LNCAP (cell line): ENCODE data around the gene CBX1.

Experiments used
- CTCF ChIP-seq: fragments of 450-650 bp; IDR thresholded peaks from 2 replicates; pipeline ENCODE4 v1.5.1; 2017; ENCODE audit warnings: mild to moderate bottlenecking

The CBX1 gene

GRCh38 chr17:48066192-48066591 is 35.1 kb downstream of the CBX1 start:
- TF ChIP-seq CTCF: no peak

DNA sequence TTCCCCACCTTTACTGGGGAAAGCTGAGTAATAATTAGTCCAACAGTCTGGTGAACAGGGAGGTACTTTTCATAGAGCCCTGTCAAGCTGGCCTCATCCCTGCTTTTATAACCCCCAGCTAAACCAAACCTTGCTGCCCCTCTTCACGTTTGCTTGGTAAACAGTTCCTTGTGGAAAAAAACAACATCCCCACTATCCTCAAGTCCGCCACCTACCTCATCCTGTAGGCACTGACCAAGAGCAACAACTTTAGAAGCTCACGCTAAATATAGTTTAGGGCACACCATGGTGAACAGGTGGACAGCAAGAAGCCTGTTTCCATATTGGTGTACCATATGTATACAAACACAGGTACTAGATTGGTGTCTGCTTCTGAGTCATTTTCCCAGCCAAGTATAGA is 36.6 kb downstream of the CBX1 start:
- no peak for TF ChIP-seq CTCF

DNA sequence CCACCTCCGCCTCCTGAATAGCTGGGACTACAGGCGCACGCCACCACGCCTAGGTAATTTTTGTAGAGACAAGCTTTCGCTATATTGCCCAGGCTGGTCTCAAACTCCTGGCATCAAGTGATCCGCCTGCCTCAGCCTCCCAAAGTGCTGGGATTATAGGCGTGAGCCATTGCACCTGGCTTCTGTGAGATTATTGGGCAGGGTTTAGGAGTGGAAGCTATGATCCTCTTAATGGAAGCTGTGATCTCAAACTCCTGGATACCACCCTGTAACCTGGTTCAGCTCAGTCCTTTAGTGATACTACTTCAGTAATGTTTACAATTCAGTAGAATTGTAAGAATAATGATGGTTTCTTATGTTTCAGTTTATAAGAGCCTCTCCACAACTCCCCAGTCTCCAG is 39.0 kb downstream of the CBX1 start:
- no peak for TF ChIP-seq CTCF

DNA sequence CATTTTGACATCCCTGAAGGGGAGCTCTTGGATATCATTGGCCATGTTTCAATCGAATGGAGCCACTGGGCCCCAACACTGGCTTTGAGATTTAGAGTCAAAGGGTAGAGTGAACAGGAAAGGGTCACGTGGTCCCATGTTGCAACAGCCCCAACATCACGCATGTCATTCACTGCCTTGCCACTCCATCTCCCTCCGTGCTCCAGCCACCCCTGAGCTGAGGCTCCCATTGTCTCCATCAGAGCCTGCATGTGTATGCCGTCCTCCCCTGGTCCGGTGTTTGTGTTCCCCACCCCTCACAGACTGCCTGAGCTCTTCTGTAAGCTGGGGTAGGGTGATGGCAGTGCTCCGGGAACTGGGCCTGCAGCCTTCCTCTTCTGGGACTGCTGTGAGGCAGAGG is 41.0 kb downstream of the CBX1 start:
- TF ChIP-seq CTCF: no peak

DNA sequence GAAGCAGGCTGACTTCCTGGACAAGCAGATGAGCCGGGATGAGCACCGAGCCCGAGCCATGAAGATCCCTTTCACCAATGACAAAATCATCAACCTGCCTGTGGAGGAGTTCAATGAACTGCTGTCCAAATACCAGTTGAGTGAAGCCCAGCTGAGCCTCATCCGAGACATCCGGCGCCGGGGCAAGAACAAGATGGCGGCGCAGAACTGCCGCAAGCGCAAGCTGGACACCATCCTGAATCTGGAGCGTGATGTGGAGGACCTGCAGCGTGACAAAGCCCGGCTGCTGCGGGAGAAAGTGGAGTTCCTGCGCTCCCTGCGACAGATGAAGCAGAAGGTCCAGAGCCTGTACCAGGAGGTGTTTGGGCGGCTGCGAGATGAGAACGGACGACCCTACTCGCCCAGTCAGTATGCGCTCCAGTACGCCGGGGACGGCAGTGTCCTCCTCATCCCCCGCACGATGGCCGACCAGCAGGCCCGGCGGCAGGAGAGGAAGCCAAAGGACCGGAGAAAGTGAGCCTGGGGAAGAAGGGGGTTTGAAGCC is 42.1 kb downstream of the CBX1 start:
- no peak for TF ChIP-seq CTCF

GRCh38 chr17:48058393-48059124 is 42.7 kb downstream of the CBX1 start:
- no peak for TF ChIP-seq CTCF

DNA sequence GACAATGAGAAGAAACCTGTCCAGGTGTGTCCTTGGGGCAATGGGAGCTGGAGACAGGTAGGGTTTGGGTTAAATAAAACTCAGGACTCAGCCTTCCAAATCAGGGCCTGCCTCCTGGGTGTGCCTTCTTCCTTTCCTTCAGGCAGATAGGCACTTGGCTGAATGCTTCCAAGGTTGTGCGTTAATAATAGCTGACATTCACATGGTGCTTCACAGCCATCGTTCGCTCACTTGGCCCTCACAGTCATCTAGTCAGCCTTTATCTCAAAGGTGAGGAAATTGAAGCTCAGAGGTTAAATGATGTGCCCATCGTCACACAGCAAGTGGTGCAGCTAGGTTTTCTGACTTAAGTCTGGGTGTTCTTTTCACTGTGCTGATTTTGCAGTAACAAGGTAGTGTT is 43.7 kb downstream of the CBX1 start:
- TF ChIP-seq CTCF: no peak
